ENCODE results near the gene HPCAL4.

Gene HPCAL4

DNA sequence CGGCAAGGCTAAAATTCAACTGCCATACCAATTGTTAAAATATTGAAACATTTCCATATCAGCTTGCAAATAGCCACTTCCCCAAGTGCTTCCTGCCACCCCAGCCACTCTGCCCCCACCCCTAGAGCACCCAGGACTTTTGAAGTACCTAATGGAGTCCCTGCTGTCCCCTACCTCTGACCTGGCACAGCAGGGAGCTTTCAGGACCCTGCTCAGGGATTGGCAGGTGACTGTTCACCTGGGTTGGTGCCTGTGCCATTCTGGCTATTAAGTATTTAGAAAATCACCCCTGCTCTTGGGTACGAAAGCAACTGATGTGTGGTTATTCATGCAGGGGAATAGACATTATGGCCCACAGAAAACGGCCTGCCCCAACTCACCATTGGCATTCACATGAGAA is 9.1 kb upstream of the HPCAL4 start:
- DNase-seq: no peak

DNA sequence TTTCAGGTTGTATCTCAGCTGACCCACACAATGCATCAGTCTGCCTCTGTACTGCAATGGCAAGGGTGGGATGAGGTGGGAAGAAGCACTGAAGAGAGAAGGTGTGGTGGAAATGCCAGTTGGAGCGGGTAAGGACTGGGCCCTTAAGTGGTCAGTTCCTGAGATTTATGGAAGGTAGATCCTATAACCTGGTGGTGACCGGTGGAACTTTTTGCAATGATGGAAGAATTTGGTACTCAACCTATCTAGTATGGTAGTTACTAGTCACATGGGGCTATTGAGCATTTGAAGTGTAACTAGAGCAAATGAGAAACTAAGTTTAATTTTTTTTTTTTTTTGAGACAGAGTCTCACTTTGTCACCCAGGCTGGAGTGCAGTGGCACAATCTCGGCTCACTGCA is 8.2 kb upstream of the HPCAL4 start:
- DNase-seq: no peak

GRCh38 chr1:39698568-39698967 is 7.3 kb upstream of the HPCAL4 start:
- DNase-seq: no peak

- no peak for DNase-seq
Measured at GRCh38 chr1:39696448-39696847, 5.2 kb upstream of the HPCAL4 start.

DNA sequence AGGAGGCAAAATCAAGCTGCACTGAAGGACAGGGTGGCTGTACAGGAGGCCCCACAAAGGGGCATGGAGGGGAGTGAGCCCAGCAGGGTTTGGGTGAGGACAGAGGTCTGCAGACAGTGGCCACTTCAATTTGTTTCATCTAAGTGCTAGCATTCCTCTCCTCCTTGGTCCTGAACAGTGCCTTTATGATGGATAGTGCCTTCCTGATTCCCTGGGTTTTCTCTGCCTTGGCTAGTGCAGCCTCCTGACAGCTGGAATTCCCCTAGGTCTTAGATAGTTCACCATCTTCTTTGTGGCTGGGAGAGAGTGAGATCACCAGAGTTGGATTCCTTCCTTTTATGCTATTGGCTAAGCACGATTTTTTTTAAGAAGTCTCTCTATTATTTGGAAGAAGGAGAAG is 3.8 kb upstream of the HPCAL4 start:
- DNase-seq: no peak

DNA sequence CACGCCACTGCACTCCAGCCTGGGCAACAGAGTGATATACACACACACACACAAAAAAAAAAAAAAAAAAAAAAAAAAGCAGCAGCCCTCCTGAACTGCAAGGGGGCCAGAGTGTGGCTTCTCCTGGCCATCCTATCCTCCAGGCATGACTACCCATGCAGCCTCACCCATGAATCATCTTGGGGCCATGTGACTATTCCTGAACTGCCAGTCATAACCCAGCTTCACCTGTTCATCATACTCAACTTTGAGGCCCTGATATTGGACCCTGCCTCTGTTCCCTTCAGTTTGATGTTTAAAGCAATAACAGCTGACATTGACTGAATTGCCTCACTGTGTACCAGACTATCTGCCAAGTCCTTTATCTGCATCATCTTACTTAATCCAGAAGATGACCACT is 2.8 kb upstream of the HPCAL4 start:
- DNase-seq: no peak

DNA sequence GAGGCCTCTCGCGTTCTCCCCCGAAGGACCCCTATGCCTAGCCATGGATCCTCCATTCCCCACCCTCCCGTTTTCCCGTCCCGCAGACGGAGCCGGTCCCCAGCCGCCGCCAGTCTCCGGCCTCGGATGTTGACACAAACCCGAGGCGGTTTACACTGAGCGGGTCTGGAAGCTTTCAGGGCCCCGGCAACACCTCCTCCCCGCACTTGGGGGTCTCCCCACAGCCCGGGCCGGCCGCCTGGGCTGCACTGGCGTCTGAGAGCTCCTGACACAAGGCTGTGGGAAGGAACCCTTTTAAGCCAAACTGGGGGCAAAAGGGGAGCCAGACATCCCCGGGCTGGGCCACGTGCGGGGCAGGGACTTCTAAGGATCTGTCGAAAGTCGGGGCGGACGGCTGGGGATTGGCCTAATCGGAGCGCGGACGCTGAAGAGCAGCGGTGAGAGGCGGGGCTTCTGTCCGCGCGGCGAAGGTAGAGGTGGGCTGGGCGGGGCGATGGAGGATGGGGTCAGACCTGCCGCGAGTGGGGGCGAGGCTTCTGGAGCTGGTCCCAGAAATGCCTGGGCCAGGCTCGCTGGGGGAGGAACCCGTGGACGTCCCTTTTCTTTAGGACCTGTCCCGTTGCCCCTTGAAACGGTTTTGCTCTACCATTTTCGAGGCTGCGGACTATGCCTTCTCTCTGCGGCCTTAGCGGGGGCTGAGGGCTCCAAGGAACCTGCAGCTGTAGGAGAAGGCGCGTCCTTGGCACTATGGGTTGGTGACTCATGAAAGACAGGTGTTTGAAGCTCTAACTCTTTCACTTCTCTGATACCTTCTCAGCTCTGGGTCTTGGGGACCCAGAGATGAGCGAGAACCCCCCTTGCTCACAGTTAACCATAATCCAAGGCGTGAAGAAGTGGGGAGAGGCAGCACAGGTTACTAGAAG is 1.2 kb upstream of the HPCAL4 start:
- no peak for DNase-seq

GRCh38 chr1:39690794-39691382 is 345 bp downstream of the HPCAL4 start:
- no peak for DNase-seq

DNA sequence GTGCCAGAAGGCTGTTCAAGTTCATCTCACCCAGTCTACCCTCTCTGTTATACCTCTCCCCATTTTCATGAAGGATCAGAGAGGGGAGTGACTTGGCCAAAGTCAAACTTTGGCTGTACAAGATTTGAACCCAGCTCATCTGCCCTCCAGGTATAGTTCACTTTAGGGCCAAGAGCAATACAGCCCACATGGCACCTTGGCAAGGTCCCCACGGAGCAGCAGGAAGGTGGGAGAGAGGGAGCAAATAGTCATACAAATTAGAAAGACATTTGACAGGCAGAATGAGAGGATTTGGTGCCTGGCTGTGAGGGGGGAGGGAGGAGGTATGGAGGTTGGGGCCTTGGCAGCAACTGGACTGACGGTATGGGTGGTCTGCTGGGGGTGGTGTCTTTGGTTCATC is 1.0 kb downstream of the HPCAL4 start:
- DNase-seq: no peak

DNA sequence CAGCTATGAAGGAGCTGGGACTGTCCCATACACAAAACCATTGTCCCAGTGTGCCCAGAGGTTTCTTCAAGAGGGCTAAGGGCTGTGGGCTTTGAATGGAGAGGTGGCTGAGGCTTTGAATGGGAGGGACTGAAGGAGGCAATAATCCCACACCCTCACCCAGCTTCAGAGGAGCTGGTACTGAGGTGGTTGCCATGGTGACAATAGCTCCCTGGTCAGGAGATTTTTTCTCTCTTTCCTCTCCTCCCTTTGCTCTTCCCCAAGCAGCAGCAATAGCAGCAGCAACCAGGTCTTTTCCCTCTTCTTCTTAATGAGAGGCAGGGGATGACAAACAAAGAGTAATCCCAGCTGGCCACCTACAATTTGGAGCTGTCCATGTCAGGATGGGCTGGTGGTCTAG is 1.6 kb downstream of the HPCAL4 start:
- DNase-seq: peak; percentile 97

GRCh38 chr1:39689214-39689613 is 2.0 kb downstream of the HPCAL4 start:
- no peak for DNase-seq

DNA sequence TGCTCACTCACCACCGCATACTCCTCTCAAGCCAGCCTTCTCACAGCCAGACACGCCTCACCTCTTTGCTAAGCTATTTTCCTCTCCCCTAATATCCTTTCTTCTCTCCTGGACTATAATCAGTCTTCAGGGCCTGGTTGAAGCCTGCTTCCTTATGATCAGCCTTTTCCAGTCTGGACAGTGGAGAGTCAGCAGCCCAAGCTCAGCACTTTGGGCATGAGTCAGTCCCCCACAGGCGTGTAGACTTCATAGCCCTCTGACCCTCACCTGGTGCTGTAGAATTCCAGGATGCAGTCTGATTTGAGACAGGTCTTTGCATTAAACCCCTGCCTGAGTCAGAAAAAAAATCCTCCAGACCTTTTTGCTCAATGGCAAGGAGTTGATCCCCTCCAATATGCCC is 2.5 kb downstream of the HPCAL4 start:
- no peak for DNase-seq

- no peak for DNase-seq
Measured at GRCh38 chr1:39687243-39687642, 4.0 kb downstream of the HPCAL4 start.

GRCh38 chr1:39685071-39685470 is 6.2 kb downstream of the HPCAL4 start:
- peak; percentile 99 for DNase-seq

DNA sequence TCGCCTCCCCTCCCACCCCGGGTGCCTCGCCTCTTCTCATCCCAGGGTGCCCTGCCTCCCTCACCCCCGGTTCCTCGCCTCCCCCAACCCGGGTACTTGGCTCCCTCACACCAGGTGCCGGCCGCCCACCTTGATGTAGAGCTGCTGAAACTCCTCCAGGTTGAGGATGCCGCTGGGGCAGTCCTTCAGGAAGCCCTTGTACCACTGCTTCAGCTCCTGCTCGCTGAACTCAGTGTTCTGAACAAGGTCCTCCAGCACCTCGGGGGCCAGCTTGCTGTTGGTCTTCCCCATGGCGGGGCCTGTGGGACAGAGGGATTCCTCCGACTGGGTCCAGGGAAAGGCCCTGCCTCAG is 6.9 kb downstream of the HPCAL4 start:
- DNase-seq: no peak

DNA sequence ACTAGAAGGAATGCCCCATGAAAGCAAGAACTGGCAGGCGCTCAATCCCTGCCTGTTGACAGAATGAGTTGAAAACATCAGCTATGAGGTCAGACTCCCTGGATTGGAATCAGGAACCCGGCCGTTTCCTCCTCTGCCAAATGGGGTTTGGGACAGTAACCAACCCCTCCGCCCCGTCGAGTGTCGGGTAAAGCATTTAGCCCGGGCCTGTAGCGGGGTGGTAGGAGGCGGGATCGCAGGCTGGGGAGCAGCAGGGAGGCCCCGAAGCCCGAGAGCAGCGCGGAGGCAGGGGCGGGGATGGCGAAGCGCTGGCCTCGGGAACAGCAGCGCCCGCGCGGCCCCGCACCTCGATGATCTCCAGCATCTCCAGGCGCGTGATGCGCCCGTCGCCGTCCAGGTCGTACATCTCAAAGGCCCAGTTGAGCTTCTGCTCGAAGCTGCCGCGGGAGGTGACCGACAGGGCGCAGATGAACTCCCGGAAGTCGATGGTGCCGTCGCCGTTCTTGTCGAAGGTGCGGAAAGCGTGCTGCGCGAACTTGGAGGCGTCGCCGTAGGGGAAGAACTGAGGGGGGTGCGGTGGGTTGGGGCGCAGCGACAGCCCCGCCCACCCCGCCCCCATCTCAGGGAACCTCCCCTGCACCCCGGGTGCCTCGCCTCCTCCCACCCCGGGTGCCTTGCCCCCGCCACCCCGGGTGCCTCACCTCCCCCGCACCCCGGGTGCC is 7.5 kb downstream of the HPCAL4 start:
- DNase-seq: no peak

- no peak for DNase-seq
Measured at GRCh38 chr1:39681999-39682398, 9.2 kb downstream of the HPCAL4 start.

DNA sequence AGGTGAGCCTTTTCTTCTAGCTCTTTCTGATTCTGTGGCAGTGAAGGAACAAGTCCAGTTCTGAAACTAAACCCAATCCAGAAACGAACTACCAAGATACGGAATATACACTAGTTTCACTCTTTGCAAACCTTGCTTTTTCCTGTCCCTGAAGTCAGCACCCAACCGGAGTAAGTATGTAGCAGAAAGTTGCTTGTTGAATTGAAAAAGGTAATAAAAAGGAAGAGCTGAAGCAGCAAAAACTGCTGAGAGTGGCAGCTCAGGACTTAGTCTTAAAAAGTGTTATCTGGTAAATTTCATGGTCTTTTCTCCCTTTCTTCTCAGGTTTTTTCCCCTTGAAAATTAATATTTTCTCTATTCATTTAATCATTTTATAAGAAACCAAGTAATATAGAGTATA is 9.9 kb downstream of the HPCAL4 start:
- DNase-seq: no peak

DNA sequence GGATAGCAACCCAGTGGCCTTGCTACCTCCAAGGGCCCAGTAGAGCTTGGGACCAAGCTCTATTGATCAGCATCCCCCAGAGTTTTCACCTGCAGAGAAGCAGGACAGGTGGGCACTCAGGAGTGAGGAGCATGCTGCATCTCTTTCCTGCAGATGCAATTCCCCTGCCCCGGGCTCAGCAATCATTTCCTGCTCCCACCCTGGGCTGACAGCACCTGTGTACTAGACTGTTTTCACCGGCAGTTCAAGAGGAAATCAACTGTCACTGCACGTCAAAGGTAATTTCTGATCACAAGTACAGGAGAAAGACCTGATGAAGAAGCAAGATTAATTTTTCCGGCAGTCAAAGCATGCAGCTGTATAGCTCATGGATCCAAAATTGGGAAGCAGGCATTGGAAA is 10.5 kb downstream of the HPCAL4 start:
- no peak for DNase-seq

DNA sequence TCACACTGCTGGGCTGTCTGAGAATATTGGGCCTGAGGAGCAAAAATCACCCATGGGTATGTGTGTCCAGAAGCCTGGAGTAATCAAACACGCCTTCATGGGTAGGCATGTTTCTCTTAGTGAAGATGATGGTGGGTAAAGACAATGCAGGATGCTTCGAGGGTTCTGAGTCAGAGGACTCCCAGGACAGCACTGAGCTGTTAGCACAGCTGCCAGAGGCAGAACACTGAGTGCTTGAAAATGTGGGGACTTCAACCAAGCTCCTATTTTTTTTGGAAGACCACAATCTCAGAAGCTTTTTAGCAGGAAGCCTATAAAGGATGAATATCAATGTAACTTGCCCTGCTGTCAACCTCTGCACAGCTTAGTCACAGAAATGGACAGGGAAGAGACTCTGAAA is 11.4 kb downstream of the HPCAL4 start:
- DNase-seq: no peak

DNA sequence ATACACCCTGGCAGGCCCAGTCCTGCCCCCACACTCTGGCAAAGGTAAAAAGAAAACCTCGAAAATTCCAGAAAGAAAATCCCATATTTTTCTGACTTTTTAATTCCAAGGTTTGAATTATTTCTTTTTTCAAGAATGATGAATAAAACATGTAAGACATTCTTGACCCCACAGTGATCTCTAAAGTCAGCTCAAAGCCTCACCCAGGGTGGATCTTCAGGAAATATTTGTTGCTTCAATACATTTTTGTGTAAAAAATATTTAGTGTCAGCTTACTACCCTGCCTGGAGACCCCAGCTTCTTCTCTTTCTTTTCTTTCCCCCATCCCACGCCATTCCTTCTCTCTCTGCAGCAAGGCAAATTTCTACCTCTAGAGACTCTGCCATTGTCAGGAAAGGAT is 12.3 kb downstream of the HPCAL4 start:
- no peak for DNase-seq

DNA sequence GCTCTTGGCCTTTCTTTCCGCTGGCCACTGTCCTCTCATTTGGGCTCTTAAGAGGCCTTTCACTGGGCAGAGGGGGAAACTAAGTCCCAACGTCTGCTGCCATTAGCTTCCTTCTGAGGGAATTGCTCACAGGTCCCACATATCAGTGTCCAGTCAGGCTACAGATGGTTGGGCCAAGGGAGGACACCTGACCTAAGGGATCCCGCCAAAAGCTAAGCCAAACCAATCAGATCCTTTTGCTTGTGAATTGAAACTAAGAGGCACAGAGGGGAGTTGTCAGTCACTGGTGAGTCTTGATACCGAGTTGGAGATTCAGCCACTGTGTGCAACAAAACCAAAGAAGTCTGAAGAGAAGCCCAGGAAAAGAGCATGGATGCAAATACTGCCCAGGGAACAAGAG is 13.6 kb downstream of the HPCAL4 start:
- no peak for DNase-seq

- no peak for DNase-seq
Measured at GRCh38 chr1:39676948-39677548, 14.2 kb downstream of the HPCAL4 start.

GRCh38 chr1:39675220-39675619 is 16.0 kb downstream of the HPCAL4 start:
- no peak for DNase-seq

Measured in NCI-H1694 (cell line).